ENCODE measurements around the gene RANBP9.

DNA sequence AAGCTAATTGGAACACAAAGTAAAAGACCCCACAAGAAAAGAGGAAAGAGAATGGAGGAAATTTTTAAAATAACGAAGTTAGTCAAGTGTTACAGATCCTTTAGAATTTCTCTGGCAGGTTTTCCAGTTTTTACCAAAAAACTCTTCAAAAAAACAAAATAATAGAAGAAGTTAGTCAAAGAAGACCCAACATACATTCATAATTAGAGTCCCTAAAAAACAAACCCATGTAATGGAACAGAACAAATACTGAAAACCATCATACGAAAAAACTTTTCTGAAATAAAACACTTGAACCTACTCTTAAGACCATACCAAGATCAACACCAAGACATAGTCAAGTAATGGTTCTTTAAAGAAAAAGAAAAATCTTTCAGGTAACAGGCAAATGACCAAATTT, 31.6 kb downstream of the RANBP9 start:
- TF ChIP-seq, protein P1, sequence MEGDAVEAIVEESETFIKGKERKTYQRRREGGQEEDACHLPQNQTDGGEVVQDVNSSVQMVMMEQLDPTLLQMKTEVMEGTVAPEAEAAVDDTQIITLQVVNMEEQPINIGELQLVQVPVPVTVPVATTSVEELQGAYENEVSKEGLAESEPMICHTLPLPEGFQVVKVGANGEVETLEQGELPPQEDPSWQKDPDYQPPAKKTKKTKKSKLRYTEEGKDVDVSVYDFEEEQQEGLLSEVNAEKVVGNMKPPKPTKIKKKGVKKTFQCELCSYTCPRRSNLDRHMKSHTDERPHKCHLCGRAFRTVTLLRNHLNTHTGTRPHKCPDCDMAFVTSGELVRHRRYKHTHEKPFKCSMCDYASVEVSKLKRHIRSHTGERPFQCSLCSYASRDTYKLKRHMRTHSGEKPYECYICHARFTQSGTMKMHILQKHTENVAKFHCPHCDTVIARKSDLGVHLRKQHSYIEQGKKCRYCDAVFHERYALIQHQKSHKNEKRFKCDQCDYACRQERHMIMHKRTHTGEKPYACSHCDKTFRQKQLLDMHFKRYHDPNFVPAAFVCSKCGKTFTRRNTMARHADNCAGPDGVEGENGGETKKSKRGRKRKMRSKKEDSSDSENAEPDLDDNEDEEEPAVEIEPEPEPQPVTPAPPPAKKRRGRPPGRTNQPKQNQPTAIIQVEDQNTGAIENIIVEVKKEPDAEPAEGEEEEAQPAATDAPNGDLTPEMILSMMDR (IDR thresholded peaks at IDR 0.05), result no peak
- TF ChIP-seq ZFX (IDR thresholded peaks at IDR 0.05; ENCODE audit: borderline replicate concordance), result no peak

Data from 22Rv1 (cell line).